ENCODE results near the gene GP9.
A peak's percentile ranks its signal among the peaks of the same experiment; 100 is the strongest.

- peak; percentile 38 to 83 (median 74) for TF ChIP-seq CTCF (IDR thresholded peaks at IDR 0.05)
- peak; percentile 32 to 66 for TF ChIP-seq POLR2A (IDR thresholded peaks at IDR 0.05)
These were observed 33.6 kb upstream of the GP9 start for GRCh38 chr3:129026728-129027543.
